Mesendoderm (in vitro differentiated cells): ENCODE measurements around the gene LRP6. TPM values are rescaled to one million over a fixed set of nuclear protein-coding genes. Genes with fewer than 3 reads are reported as not detected.

Source experiments
- DNase-seq: peaks from one replicate; pipeline ENCODE4 v3.0.0; 2013
- H2AK5ac ChIP-seq: 2 replicates; pipeline ENCODE4 v1.6.1; 2013; ENCODE audit warnings: low read length, inconsistent platforms
- H2BK120ac ChIP-seq: 2 replicates; pipeline ENCODE4 v1.6.1; 2013; ENCODE audit warnings: low read depth, mild to moderate bottlenecking, low read length, moderate library complexity, mixed read lengths
- H2BK15ac ChIP-seq: replicated peaks from 2 replicates; pipeline ENCODE4 v1.6.1; 2013; ENCODE audit warnings: low read depth, mild to moderate bottlenecking, moderate library complexity
- H2BK5ac ChIP-seq: 2 replicates; pipeline ENCODE4 v1.6.1; 2013; ENCODE audit warnings: low read length, inconsistent platforms
- H3K18ac ChIP-seq: 2 replicates; pipeline ENCODE4 v1.6.1; 2013; ENCODE audit warnings: mild to moderate bottlenecking, low read length, mixed read lengths
- H3K23ac ChIP-seq: one replicate; pipeline ENCODE4 v1.6.1; 2013; ENCODE audit warnings: low read length
- H3K27ac ChIP-seq: 2 replicates; pipeline ENCODE4 v1.5.1; 2013; ENCODE audit warnings: low read depth, mild to moderate bottlenecking, inconsistent platforms, low read length, moderate library complexity
- H3K27me3 ChIP-seq: 2 replicates; pipeline ENCODE4 v1.6.1; 2013; ENCODE audit warnings: low read length, control low read depth, mild to moderate bottlenecking, inconsistent platforms; ENCODE audit not compliant: insufficient read depth, poor library complexity
- H3K36me3 ChIP-seq: 2 replicates; pipeline ENCODE4 v1.6.1; 2013; ENCODE audit warnings: low read length, inconsistent platforms; ENCODE audit not compliant: control insufficient read depth, insufficient read depth
- H3K4ac ChIP-seq: one replicate; pipeline ENCODE4 v1.6.1; 2013; ENCODE audit warnings: low read depth, mild to moderate bottlenecking, low read length, moderate library complexity
- H3K4me1 ChIP-seq: 2 replicates; pipeline ENCODE4 v1.6.1; 2013; ENCODE audit warnings: low read depth, low read length, inconsistent platforms; ENCODE audit not compliant: control insufficient read depth
- H3K4me2 ChIP-seq: 2 replicates; pipeline ENCODE4 v1.6.1; 2013; ENCODE audit warnings: low read length
- H3K4me3 ChIP-seq: 2 replicates; pipeline ENCODE4 v1.5.1; 2013; ENCODE audit warnings: mild to moderate bottlenecking, low read length
- H3K56ac ChIP-seq: one replicate; pipeline ENCODE4 v1.6.1; 2013; ENCODE audit warnings: low read length
- H3K79me1 ChIP-seq: 2 replicates; pipeline ENCODE4 v1.6.1; 2013; ENCODE audit warnings: low read length, inconsistent platforms
- H3K79me2 ChIP-seq: 2 replicates; pipeline ENCODE4 v1.6.1; 2013; ENCODE audit warnings: mild to moderate bottlenecking, low read length; ENCODE audit not compliant: control insufficient read depth, insufficient read depth
- H3K9ac ChIP-seq: 2 replicates; pipeline ENCODE4 v1.6.1; 2013; ENCODE audit warnings: low read length, inconsistent platforms
- H4K5ac ChIP-seq: one replicate; pipeline ENCODE4 v1.6.1; 2013; ENCODE audit warnings: low read length
- H4K8ac ChIP-seq: one replicate; pipeline ENCODE4 v1.6.1; 2013; ENCODE audit warnings: low read depth, mild to moderate bottlenecking, control low read depth, low read length, moderate library complexity
- WGBS: extraction: QIAGEN DNeasy Blood & Tissue Kit; methylation state at CpG from one replicate; pipeline ENCODE4 v1.1.7; 2013; ENCODE audit warnings: low lambda C conversion rate, missing lambda C conversion rate; ENCODE audit not compliant: insufficient coverage; ENCODE audit errors: extremely low coverage; 5-methylcytosine and 5-hydroxymethylcytosine counted together
- small RNA-seq: library from polyadenylated mRNA; stranded (forward); fragments of <200 nt; extraction: miRNeasy Mini kit (QIAGEN cat#:217004); gene quantifications from one replicate; pipeline ENCODE3, GENCODE V24; 2013; ENCODE audit not compliant: insufficient read depth

Gene LRP6

GRCh38 chr12:12069821-12070548 is 196.9 kb downstream of the LRP6 start:
- Histone ChIP-seq H4K5ac (no peak overlapping the region), H3K79me2 (no peaks in the 10 kb centered on the region), H4K8ac (no peak overlapping the region), H2BK15ac (no peak overlapping the region), H2AK5ac (no peak overlapping the region), H3K4me2 (no peak overlapping the region), H3K36me3 (no peaks in the 10 kb centered on the region), H3K4ac (no peak overlapping the region), H2BK120ac (no peak overlapping the region), H3K79me1 (no peaks in the 10 kb centered on the region), H3K27ac (no peak overlapping the region), H3K4me3 (no peak overlapping the region), H3K23ac (no peak overlapping the region), H3K18ac (no peak overlapping the region), H3K9ac (no peak overlapping the region), H3K4me1 (peaks cover 3% of the 10 kb centered on the region), H3K27me3 (no peaks in the 10 kb centered on the region), H2BK5ac (no peak overlapping the region), H3K56ac (no peak overlapping the region)
- WGBS, result 100% methylated on average over 1 of the region's 14 CpGs
- DNase-seq, result no peak

DNA sequence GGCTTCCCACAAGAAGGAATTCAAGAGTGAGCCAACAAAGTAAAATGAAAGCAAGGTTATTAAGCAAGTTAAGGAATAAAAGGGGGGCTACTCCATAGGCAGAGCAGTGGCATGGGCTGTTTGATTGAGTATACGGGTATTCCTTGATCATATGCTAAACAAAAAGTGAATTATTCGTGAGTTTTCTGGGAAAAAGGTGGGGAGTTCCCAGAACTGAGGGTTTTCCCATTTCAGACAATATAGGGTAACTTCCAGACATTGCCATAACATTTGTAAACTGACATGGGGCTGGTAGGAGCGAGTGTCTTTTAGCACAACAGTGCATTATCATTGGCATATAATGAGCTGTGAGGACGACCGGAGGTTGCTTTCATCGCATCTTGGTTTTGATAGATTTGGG is 198.1 kb downstream of the LRP6 start:
- Histone ChIP-seq H3K27me3 (no peaks in the 10 kb centered on the region), H4K5ac (no peak overlapping the region), H2BK5ac (no peak overlapping the region), H3K4me3 (no peak overlapping the region), H3K18ac (no peak overlapping the region), H3K4ac (peak overlapping the region; percentile 59), H3K9ac (no peak overlapping the region), H2BK15ac (no peak overlapping the region), H3K79me2 (no peaks in the 10 kb centered on the region), H3K36me3 (no peaks in the 10 kb centered on the region), H3K79me1 (no peaks in the 10 kb centered on the region), H3K56ac (peak overlapping the region; percentile 46), H2AK5ac (peak overlapping the region; percentile 37), H3K4me1 (peaks cover 11% of the 10 kb centered on the region), H3K27ac (no peak overlapping the region), H2BK120ac (no peak overlapping the region), H3K4me2 (no peak overlapping the region), H3K23ac (no peak overlapping the region), H4K8ac (no peak overlapping the region)
- WGBS, result no CpG with 5 or more reads among the region's 6 CpGs
- no peak for DNase-seq

Small RNAs within 50 kb of the gene (small RNA-seq; reads per million reads assigned to genes)
- gene RNU6-318P (not detected), gene RNU6-545P (not detected)
